Upper lobe of right lung (tissue), 1 donor: Measurements from ENCODE around the gene DEUP1. TPM values are rescaled to one million over a fixed set of nuclear protein-coding genes. Genes with fewer than 3 reads are reported as not detected.

Experiments used
- ATAC-seq: fragments of 200-7000 bp; cut with Tn5 transposase; one replicate; pipeline ENCODE4 v1.9.1; 2020; ENCODE audit warnings: mild to moderate bottlenecking, moderate library complexity
- DNase-seq: peaks from one replicate; pipeline ENCODE4 v3.0.0-alpha.2; 2020
- H3K27ac ChIP-seq: fragments of 200-600 bp; one replicate; pipeline ENCODE4 v1.8.0; 2022
- H3K27me3 ChIP-seq: fragments of 200-600 bp; one replicate; pipeline ENCODE4 v1.8.0; 2022; ENCODE audit warnings: mild to moderate bottlenecking
- H3K36me3 ChIP-seq: fragments of 200-600 bp; one replicate; pipeline ENCODE4 v1.8.0; 2022
- H3K4me1 ChIP-seq: fragments of 200-600 bp; one replicate; pipeline ENCODE4 v1.8.0; 2022
- H3K4me3 ChIP-seq: fragments of 200-600 bp; one replicate; pipeline ENCODE4 v1.8.0; 2022; ENCODE audit warnings: mild to moderate bottlenecking
- H3K9me3 ChIP-seq: fragments of 200-600 bp; one replicate; pipeline ENCODE4 v1.8.0; 2022
- intact Hi-C: fragments of 100-400 bp; cut with DNase I; formaldehyde crosslinking; loops from one replicate; pipeline ENCODE4 v1.11.0; 2022
- total RNA-seq: library from RNA; stranded (reverse); fragmentation: NEBNext Ultra II Directional; extraction: Animal tissue kit (Norgen Biotek cat#: 25700); gene quantifications from one replicate; pipeline ENCODE4 v1.2.1, GENCODE V29; 2021
- TF ChIP-seq, protein P1 (sequence below): fragments of 200-600 bp; IDR thresholded peaks from one replicate; pipeline ENCODE4 v1.8.0; 2022; ENCODE audit warnings: antibody characterized with exemption
- donor health status: DM: no; HTN: yes; CAD: no; lungs with severe emphysema.

Gene DEUP1
- total RNA-seq, 1 donor from 2014 or later, result not detected

GRCh38 chr11:93319224-93319839 is 11.2 kb upstream of the DEUP1 start:
- no peak overlapping the region for H3K27ac ChIP-seq
- intact Hi-C loops, result no loop called here
- no peaks in the 10 kb centered on the region for H3K36me3 ChIP-seq
- H3K9me3 ChIP-seq, result peaks cover 11% of the 10 kb centered on the region
- H3K4me3 ChIP-seq, result no peak overlapping the region
- H3K27me3 ChIP-seq, result no peaks in the 10 kb centered on the region
- DNase-seq, result no peak
- ATAC-seq, result no peak
- H3K4me1 ChIP-seq, result no peaks in the 10 kb centered on the region
- TF ChIP-seq, protein P1, sequence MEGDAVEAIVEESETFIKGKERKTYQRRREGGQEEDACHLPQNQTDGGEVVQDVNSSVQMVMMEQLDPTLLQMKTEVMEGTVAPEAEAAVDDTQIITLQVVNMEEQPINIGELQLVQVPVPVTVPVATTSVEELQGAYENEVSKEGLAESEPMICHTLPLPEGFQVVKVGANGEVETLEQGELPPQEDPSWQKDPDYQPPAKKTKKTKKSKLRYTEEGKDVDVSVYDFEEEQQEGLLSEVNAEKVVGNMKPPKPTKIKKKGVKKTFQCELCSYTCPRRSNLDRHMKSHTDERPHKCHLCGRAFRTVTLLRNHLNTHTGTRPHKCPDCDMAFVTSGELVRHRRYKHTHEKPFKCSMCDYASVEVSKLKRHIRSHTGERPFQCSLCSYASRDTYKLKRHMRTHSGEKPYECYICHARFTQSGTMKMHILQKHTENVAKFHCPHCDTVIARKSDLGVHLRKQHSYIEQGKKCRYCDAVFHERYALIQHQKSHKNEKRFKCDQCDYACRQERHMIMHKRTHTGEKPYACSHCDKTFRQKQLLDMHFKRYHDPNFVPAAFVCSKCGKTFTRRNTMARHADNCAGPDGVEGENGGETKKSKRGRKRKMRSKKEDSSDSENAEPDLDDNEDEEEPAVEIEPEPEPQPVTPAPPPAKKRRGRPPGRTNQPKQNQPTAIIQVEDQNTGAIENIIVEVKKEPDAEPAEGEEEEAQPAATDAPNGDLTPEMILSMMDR, result no peak

GRCh38 chr11:93320230-93320629 is 10.3 kb upstream of the DEUP1 start:
- TF ChIP-seq, protein P1, result no peak
- no peak overlapping the region for H3K27ac ChIP-seq
- no peaks in the 10 kb centered on the region for H3K27me3 ChIP-seq
- DNase-seq, result no peak
- intact Hi-C loops, result no loop called here
- peaks cover 2% of the 10 kb centered on the region for H3K9me3 ChIP-seq
- H3K4me3 ChIP-seq, result no peak overlapping the region
- H3K4me1 ChIP-seq, result no peaks in the 10 kb centered on the region
- H3K36me3 ChIP-seq, result no peaks in the 10 kb centered on the region
- ATAC-seq, result no peak

GRCh38 chr11:93322207-93322606 is 8.3 kb upstream of the DEUP1 start:
- Histone ChIP-seq H3K4me3 (no peak overlapping the region), H3K36me3 (no peaks in the 10 kb centered on the region), H3K27me3 (no peaks in the 10 kb centered on the region), H3K4me1 (no peaks in the 10 kb centered on the region), H3K9me3 (no peaks in the 10 kb centered on the region), H3K27ac (no peak overlapping the region)
- intact Hi-C loops, result no loop called here
- ATAC-seq (no peak), DNase-seq (no peak)
- TF ChIP-seq, protein P1, result no peak

- Histone ChIP-seq H3K9me3 (no peaks in the 10 kb centered on the region), H3K4me1 (no peaks in the 10 kb centered on the region), H3K36me3 (no peaks in the 10 kb centered on the region), H3K27me3 (no peaks in the 10 kb centered on the region), H3K27ac (no peak overlapping the region), H3K4me3 (no peak overlapping the region)
- TF ChIP-seq, protein P1, result no peak
- DNase-seq (no peak), ATAC-seq (no peak)
- intact Hi-C loops, result no loop called here
These were observed 6.8 kb upstream of the DEUP1 start for GRCh38 chr11:93323747-93324146.

- H3K27ac ChIP-seq, result no peak overlapping the region
- H3K4me1 ChIP-seq, result no peaks in the 10 kb centered on the region
- intact Hi-C loops, result no loop called here
- DNase-seq (no peak), ATAC-seq (no peak)
- H3K27me3 ChIP-seq, result no peaks in the 10 kb centered on the region
- H3K4me3 ChIP-seq, result no peak overlapping the region
- TF ChIP-seq, protein P1, result no peak
- no peaks in the 10 kb centered on the region for H3K9me3 ChIP-seq
- H3K36me3 ChIP-seq, result no peaks in the 10 kb centered on the region
These were observed 6.0 kb upstream of the DEUP1 start for GRCh38 chr11:93324500-93324899.

DNA sequence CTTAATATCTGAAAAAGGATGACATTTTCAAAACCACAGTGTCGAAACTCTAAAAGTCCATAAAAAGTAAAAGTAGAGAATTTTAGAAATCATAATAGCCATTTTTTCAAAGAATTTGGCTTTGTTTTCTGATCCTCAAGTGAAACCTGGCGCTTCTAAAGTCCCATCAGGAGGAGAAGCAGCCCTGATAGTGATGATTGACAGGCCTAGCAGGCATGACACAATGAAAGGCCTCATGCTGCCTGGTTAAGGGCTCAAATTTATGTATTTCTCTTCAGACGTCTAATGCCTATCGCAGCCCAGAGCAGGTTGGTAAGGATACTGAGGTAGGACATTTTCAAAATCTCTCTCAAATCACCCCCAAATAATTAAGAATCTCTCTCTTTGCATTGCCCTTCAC is 3.9 kb upstream of the DEUP1 start:
- Histone ChIP-seq H3K4me3 (no peak overlapping the region), H3K9me3 (no peaks in the 10 kb centered on the region), H3K27ac (no peak overlapping the region), H3K27me3 (no peaks in the 10 kb centered on the region), H3K4me1 (no peaks in the 10 kb centered on the region), H3K36me3 (no peaks in the 10 kb centered on the region)
- DNase-seq, result no peak
- no peak for ATAC-seq
- TF ChIP-seq, protein P1, result no peak
- intact Hi-C loops, result no loop called here
